SK-N-SH (cell line): Measurements from ENCODE around the gene MYL12A. TPM values are rescaled to one million over a fixed set of nuclear protein-coding genes. Genes with fewer than 3 reads are reported as not detected.

Source experiments
- CTCF ChIA-PET: fragments of 300-600, 350-600 bp; formaldehyde crosslinking; extraction: SDS; loops from one replicate; lab custom pipeline; 2021; lab: Yijun Ruan, JAX
- POLR2A ChIA-PET: fragments of 350-600 bp; sonication (Branson Sonifier 250); formaldehyde crosslinking; extraction: SDS; loops from one replicate; lab custom pipeline; 2020; ENCODE audit warnings: antibody characterized with exemption, inconsistent platforms; lab: Yijun Ruan, JAX
- DNase-seq: peaks from one replicate; pipeline ENCODE4 v3.0.0; 2012
- H2AFZ ChIP-seq: fragments of 200-600 bp; sonication (generic); 2 replicates; pipeline ENCODE4 v1.8.1; 2016; ENCODE audit warnings: antibody characterized with exemption, mild to moderate bottlenecking, low read depth
- H3F3A ChIP-seq: fragments of 200-600 bp; sonication (generic); replicated peaks from 2 replicates; pipeline ENCODE3; 2016; ENCODE audit warnings: antibody characterized with exemption, mild to moderate bottlenecking; ENCODE audit not compliant: insufficient read depth
- H3K27ac ChIP-seq, 2 experiments: fragments of 200-500 bp in 1 of 2; fragments of 200-600 bp in 1 of 2; sonication (Bioruptor generic) in 1 of 2; sonication (generic), shearing (Covaris generic) in 1 of 2; 2 replicates each; pipeline versions ENCODE4 v1.5.1 to v1.6.1; 2014 to 2016; ENCODE audit warnings: low read depth in 2 of 2, inconsistent platforms in 1 of 2, low read length in 1 of 2, mild to moderate bottlenecking in 1 of 2, mixed read lengths in 1 of 2
- H3K27me3 ChIP-seq: fragments of 200-600 bp; sonication (generic), shearing (Covaris generic); 2 replicates; pipeline ENCODE4 v1.6.1; 2016; ENCODE audit warnings: mixed run types; ENCODE audit not compliant: insufficient read depth
- H3K36me3 ChIP-seq, 2 experiments: fragments of 200-500 bp in 1 of 2; fragments of 200-600 bp in 1 of 2; sonication (Bioruptor generic) in 1 of 2; sonication (generic) in 1 of 2; replicated peaks in 1 of 2; 2 replicates each; pipeline versions ENCODE3 to v1.5.1; 2014 to 2016; ENCODE audit warnings: low read length in 1 of 2, mild to moderate bottlenecking in 1 of 2; ENCODE audit not compliant: insufficient read depth in 2 of 2, control insufficient read depth in 1 of 2
- H3K4me1 ChIP-seq, 2 experiments: fragments of 200-500 bp in 1 of 2; fragments of 200-600 bp in 1 of 2; sonication (Bioruptor generic) in 1 of 2; sonication (generic), shearing (Covaris generic) in 1 of 2; 2 replicates each; pipeline versions ENCODE4 v1.5.1 to v1.6.1; 2014 to 2016; ENCODE audit warnings: low read depth in 1 of 2, low read length in 1 of 2, mixed run types in 1 of 2; ENCODE audit not compliant: insufficient read depth in 2 of 2, control insufficient read depth in 1 of 2
- H3K4me2 ChIP-seq: fragments of 200-600 bp; sonication (generic), shearing (Covaris generic); 2 replicates; pipeline ENCODE4 v1.6.1; 2017; ENCODE audit warnings: mixed run types
- H3K4me3 ChIP-seq, 2 experiments: fragments of 200-500 bp in 1 of 2; fragments of 200-600 bp in 1 of 2; sonication (Bioruptor generic) in 1 of 2; sonication (generic), shearing (Covaris generic) in 1 of 2; 2 replicates each; pipeline versions ENCODE4 v1.5.1 to v1.8.1; 2014 to 2016; ENCODE audit warnings: low read depth in 2 of 2, inconsistent platforms in 1 of 2, low read length in 1 of 2, mild to moderate bottlenecking in 1 of 2, mixed read lengths in 1 of 2, moderate library complexity in 1 of 2
- H3K79me2 ChIP-seq: fragments of 200-600 bp; sonication (generic); 2 replicates; pipeline ENCODE4 v1.8.1; 2017; ENCODE audit warnings: mild to moderate bottlenecking; ENCODE audit not compliant: insufficient read depth
- H3K9ac ChIP-seq: fragments of 200-600 bp; sonication (generic); 2 replicates; pipeline ENCODE4 v1.6.1; 2017; ENCODE audit warnings: mixed run types
- H3K9me2 ChIP-seq: fragments of 200-600 bp; sonication (generic); 2 replicates; pipeline ENCODE4 v1.6.1; 2017; ENCODE audit warnings: mixed run types
- H3K9me3 ChIP-seq: fragments of 200-600 bp; sonication (generic); 2 replicates; pipeline ENCODE4 v1.6.1; 2017; ENCODE audit warnings: mixed run types, mild to moderate bottlenecking, moderate library complexity
- H4K20me1 ChIP-seq: fragments of 200-600 bp; sonication (generic); 2 replicates; pipeline ENCODE4 v1.6.1; 2017; ENCODE audit warnings: mild to moderate bottlenecking, mixed run types; ENCODE audit not compliant: insufficient read depth
- ELF1 ChIP-seq: IDR thresholded peaks from 2 replicates; pipeline ENCODE4 v1.4.0; 2012
- EP300 ChIP-seq, 2 experiments: IDR thresholded peaks; 2 replicates each; pipeline versions ENCODE4 v1.4.0 to v1.6.1; 2012; ENCODE audit warnings: borderline replicate concordance in 1 of 2, low read depth in 1 of 2, low read length in 1 of 2
- FOXJ3 ChIP-seq: sonication (generic); formaldehyde crosslinking; IDR thresholded peaks from 2 replicates; pipeline ENCODE4 v1.5.1; 2020; ENCODE audit warnings: mild to moderate bottlenecking, missing genetic modification reagents
- GATA2 ChIP-seq: sonication (generic); formaldehyde crosslinking; IDR thresholded peaks from 2 replicates; pipeline ENCODE4 v1.5.0; 2020; ENCODE audit warnings: mild to moderate bottlenecking, missing genetic modification reagents
- JUND ChIP-seq: IDR thresholded peaks from 2 replicates; pipeline ENCODE4 v1.4.0; 2012
- POLR2AphosphoS5 ChIP-seq: IDR thresholded peaks from 2 replicates; pipeline ENCODE4 v1.6.1; 2012; ENCODE audit warnings: low read depth, low read length
- RAD21 ChIP-seq: IDR thresholded peaks from 2 replicates; pipeline ENCODE4 v1.6.1; 2012; ENCODE audit warnings: mild to moderate bottlenecking, low read length
- RCOR1 ChIP-seq: fragments of 150-350 bp; IDR thresholded peaks from 2 replicates; pipeline ENCODE4 v1.6.1; 2017; ENCODE audit warnings: antibody characterized with exemption, low read length
- REST ChIP-seq: IDR thresholded peaks from 2 replicates; pipeline ENCODE4 v1.6.1; 2012; ENCODE audit warnings: mild to moderate bottlenecking, low read depth, low read length, moderate library complexity
- RFX5 ChIP-seq: IDR thresholded peaks from 2 replicates; pipeline ENCODE4 v1.6.1; 2012; ENCODE audit warnings: mild to moderate bottlenecking, improper control_type of control experiment, low read length
- SIN3A ChIP-seq: IDR thresholded peaks from 2 replicates; pipeline ENCODE4 v1.6.1; 2012; ENCODE audit warnings: low read depth, mild to moderate bottlenecking, low read length, moderate library complexity, borderline replicate concordance
- SMC3 ChIP-seq: IDR thresholded peaks from 2 replicates; pipeline ENCODE4 v1.6.1; 2012; ENCODE audit warnings: low read depth, low read length, improper control_type of control experiment
- TAF1 ChIP-seq: IDR thresholded peaks from 2 replicates; pipeline ENCODE4 v1.6.1; 2012; ENCODE audit warnings: low read depth, mild to moderate bottlenecking, low read length, moderate library complexity, borderline replicate concordance
- TCF12 ChIP-seq: IDR thresholded peaks from 2 replicates; pipeline ENCODE4 v1.4.0; 2012
- TEAD4 ChIP-seq: IDR thresholded peaks from 2 replicates; pipeline ENCODE4 v1.4.0; 2012; ENCODE audit warnings: mild to moderate bottlenecking, borderline replicate concordance; ENCODE audit not compliant: insufficient read depth
- USF1 ChIP-seq: IDR thresholded peaks from 2 replicates; pipeline ENCODE4 v1.4.0; 2012; ENCODE audit warnings: low read depth, borderline replicate concordance
- WGBS: methylation state at CpG from one replicate; pipeline ENCODE4 v1.1.6; 2017; ENCODE audit warnings: low lambda C conversion rate; 5-methylcytosine and 5-hydroxymethylcytosine counted together
- polyA plus RNA-seq, 3 experiments: library from polyadenylated mRNA; depleted of rRNA; stranded (reverse); fragments of >200 nt; gene quantifications; 2 replicates each; pipeline ENCODE4 v1.2.3, GENCODE V29; 2012
- TF ChIP-seq, protein P1 (sequence below): fragments of 200-600 bp; sonication (generic); IDR thresholded peaks from 2 replicates; pipeline ENCODE4 v1.6.1; 2017; ENCODE audit warnings: antibody characterized with exemption, mild to moderate bottlenecking, moderate library complexity
- TF ChIP-seq, protein P2 (sequence below): IDR thresholded peaks from 2 replicates; pipeline ENCODE4; 2012

The MYL12A gene
- polyA plus RNA-seq, 1 of the 3 experiments (the other 2 are of a cell fraction) = 448 TPM

- TF ChIP-seq, protein P1, sequence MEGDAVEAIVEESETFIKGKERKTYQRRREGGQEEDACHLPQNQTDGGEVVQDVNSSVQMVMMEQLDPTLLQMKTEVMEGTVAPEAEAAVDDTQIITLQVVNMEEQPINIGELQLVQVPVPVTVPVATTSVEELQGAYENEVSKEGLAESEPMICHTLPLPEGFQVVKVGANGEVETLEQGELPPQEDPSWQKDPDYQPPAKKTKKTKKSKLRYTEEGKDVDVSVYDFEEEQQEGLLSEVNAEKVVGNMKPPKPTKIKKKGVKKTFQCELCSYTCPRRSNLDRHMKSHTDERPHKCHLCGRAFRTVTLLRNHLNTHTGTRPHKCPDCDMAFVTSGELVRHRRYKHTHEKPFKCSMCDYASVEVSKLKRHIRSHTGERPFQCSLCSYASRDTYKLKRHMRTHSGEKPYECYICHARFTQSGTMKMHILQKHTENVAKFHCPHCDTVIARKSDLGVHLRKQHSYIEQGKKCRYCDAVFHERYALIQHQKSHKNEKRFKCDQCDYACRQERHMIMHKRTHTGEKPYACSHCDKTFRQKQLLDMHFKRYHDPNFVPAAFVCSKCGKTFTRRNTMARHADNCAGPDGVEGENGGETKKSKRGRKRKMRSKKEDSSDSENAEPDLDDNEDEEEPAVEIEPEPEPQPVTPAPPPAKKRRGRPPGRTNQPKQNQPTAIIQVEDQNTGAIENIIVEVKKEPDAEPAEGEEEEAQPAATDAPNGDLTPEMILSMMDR = no peak; the same call in none of the 2 replicates
- TF ChIP-seq SIN3A (peak; percentile 49; the same call in 1 of the 2 replicates), RAD21 (no peak), RCOR1 (0 out of 2 replicates have a peak, but pooled peaks have one; percentile 9), TCF12 (no peak), EP300 (IDR thresholded peaks at IDR 0.05; ENCODE audit: borderline replicate concordance in 1 of 2, low read depth in 1 of 2, low read length in 1 of 2) (peak in 1 of 2 experiments; percentile 59; a peak in 1 of 4 replicates), USF1 (no peak), JUND (peak; percentile 9; the same call in 1 of the 2 replicates), FOXJ3 (CRISPR knock-in tag) (no peak), ELF1 (peak; percentile 98), TEAD4 (peak; percentile 94), GATA2 (CRISPR knock-in tag) (no peak)
- TF ChIP-seq, all 33 proteins: peak for 11
These were observed 14.0 kb downstream of the MYL12A start, which contains the start of gene MYL12B (continued) for GRCh38 chr18:3261373-3262233.

GRCh38 chr18:3262234-3263131 is 14.9 kb downstream of the MYL12A start:
- Histone ChIP-seq H3K27ac (peak overlapping the region; percentile 87 to 95; a peak in 3 of 4 replicates), H3K9me2 (no peaks in the 10 kb centered on the region; the same call in 1 of the 2 replicates), H3K4me3 (peak overlapping the region; percentile 81 to 96), H3K4me1 (peaks cover 12 to 17% of the 10 kb centered on the region in 2 experiments; a peak in 3 of 4 replicates), H4K20me1 (peaks cover 50% of the 10 kb centered on the region), H3K9ac (peak overlapping the region; percentile 93), H3K27me3 (no peaks in the 10 kb centered on the region), H2AFZ (no peak overlapping the region), H3K36me3 (peaks cover 9 to 19% of the 10 kb centered on the region in 2 experiments), H3K4me2 (peak overlapping the region; percentile 71), H3F3A (peaks cover 47% of the 10 kb centered on the region), H3K9me3 (no peaks in the 10 kb centered on the region), H3K79me2 (peaks cover 78% of the 10 kb centered on the region)
- no peak for DNase-seq
- CTCF ChIA-PET = interaction anchor here (0.6 to 2.4 kb wide), 7 partner anchors 13 to 185 kb away, joined by 3 to 8 read pairs (median 4); partner anchors contain the start of gene MYL12A
- 3% methylated on average over 21 of the region's 69 CpGs for WGBS
- POLR2A ChIA-PET = interaction anchor here (1.1 to 1.7 kb wide), 2 partner anchors 14 to 404 kb away, joined by 4 read pairs; no protein-coding TSS in a partner anchor
- no peak for TF ChIP-seq GATA2 (CRISPR knock-in tag)
- TF ChIP-seq, protein P2, sequence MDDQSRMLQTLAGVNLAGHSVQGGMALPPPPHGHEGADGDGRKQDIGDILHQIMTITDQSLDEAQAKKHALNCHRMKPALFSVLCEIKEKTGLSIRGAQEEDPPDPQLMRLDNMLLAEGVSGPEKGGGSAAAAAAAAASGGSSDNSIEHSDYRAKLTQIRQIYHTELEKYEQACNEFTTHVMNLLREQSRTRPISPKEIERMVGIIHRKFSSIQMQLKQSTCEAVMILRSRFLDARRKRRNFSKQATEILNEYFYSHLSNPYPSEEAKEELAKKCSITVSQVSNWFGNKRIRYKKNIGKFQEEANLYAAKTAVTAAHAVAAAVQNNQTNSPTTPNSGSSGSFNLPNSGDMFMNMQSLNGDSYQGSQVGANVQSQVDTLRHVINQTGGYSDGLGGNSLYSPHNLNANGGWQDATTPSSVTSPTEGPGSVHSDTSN = no peak
- TF ChIP-seq ELF1 = no peak
- no peak for TF ChIP-seq RFX5
- TF ChIP-seq TEAD4 = no peak
- no peak for TF ChIP-seq REST
- no peak for TF ChIP-seq RCOR1
- no peak for TF ChIP-seq FOXJ3 (CRISPR knock-in tag)
- TF ChIP-seq POLR2AphosphoS5 = no peak
- no peak for TF ChIP-seq SMC3
- TF ChIP-seq TAF1 = no peak; the same call in 1 of the 2 replicates
- TF ChIP-seq RAD21 = no peak
